ENCODE data around the gene CNTN2.

CNTN2 gene

GRCh38 chr1:205016584-205016983, 26.4 kb upstream of the CNTN2 start:
- DNase-seq, result no peak
- H3K4me3 ChIP-seq (ENCODE audit: insufficient read depth in 1 of 2, low read depth in 1 of 2, low read length in 2 of 2), result no peak overlapping the region

DNA sequence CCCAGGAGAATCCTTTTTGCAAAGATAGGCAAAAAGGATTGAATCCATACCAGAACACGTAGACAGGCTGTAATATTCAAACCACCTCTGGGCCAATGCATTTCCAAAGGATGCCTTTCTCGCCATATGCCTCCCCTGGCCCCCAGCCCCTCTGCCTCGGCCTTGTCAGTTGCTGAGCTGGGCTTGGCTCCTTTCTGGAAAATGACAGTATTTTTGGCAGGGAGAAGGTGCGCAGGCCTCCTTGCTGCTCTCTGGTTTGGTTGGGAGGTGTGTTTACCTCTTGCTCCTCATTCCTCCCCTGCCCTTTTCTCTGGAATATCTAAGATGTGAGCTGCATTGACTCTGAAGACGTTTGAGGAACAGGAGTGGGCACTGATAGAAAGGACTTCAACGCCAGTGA, 26.0 kb upstream of the CNTN2 start:
- H2BK5ac ChIP-seq (ENCODE audit: low read depth, low read length, poor library complexity, severe bottlenecking), result no peak overlapping the region
- H2BK15ac ChIP-seq (ENCODE audit: low read depth, poor library complexity, severe bottlenecking), result no peak overlapping the region
- no peak overlapping the region for H4K91ac ChIP-seq (ENCODE audit: low read length)
- DNase-seq, result no peak
- no peaks in the 10 kb centered on the region for H3K4me1 ChIP-seq (ENCODE audit: control insufficient read depth, insufficient read depth, low read depth, low read length)
- no peak overlapping the region for H3K27ac ChIP-seq (ENCODE audit: low read length, poor library complexity, severe bottlenecking)
- H3K79me1 ChIP-seq (replicated peaks; ENCODE audit: low read length, poor library complexity, severe bottlenecking), result no peaks in the 10 kb centered on the region
- H2AFZ ChIP-seq (ENCODE audit: low read depth, low read length), result no peak overlapping the region
- H3K4me3 ChIP-seq (ENCODE audit: insufficient read depth in 1 of 2, low read depth in 1 of 2, low read length in 2 of 2), result no peak overlapping the region
- no peak overlapping the region for H3K14ac ChIP-seq (ENCODE audit: low read length in 2 of 2)
- no peak overlapping the region for H3K23ac ChIP-seq (ENCODE audit: low read length in 2 of 2)
- H2BK120ac ChIP-seq (ENCODE audit: low read depth, low read length), result no peak overlapping the region
- H3K4me2 ChIP-seq (ENCODE audit: low read length, poor library complexity, severe bottlenecking), result no peak overlapping the region
- 58% methylated on average over 5 of the region's 6 CpGs for WGBS
- peaks cover 0 to 60% of the 10 kb centered on the region in 2 experiments for H3K27me3 ChIP-seq (ENCODE audit: control insufficient read depth in 1 of 2, insufficient read depth in 1 of 2, low read length in 2 of 2)
- no peak overlapping the region for H3K9ac ChIP-seq (ENCODE audit: low read length)
- H3K9me3 ChIP-seq (ENCODE audit: control insufficient read depth, low read length), result no peaks in the 10 kb centered on the region
- H4K8ac ChIP-seq (ENCODE audit: low read length), result no peak overlapping the region
- peaks cover 0 to 22% of the 10 kb centered on the region in 2 experiments for H3K36me3 ChIP-seq (ENCODE audit: control insufficient read depth in 1 of 2, insufficient read depth in 2 of 2, low read depth in 1 of 2, low read length in 2 of 2)
- no peak overlapping the region for H2AK5ac ChIP-seq (ENCODE audit: low read length, severe bottlenecking)
- H3K4ac ChIP-seq (ENCODE audit: low read depth in 1 of 2, low read length in 2 of 2), result no peak overlapping the region
- no peak overlapping the region for H3K18ac ChIP-seq (ENCODE audit: low read depth in 1 of 2, low read length in 2 of 2)
- no peak overlapping the region for H2BK12ac ChIP-seq (ENCODE audit: low read length in 2 of 2)

More at GRCh38 chr1:205016584-205016983, 26.4 kb upstream of the CNTN2 start:
- no peak overlapping the region for H3K23ac ChIP-seq (ENCODE audit: low read length in 2 of 2)
- no peak overlapping the region for H2BK5ac ChIP-seq (ENCODE audit: low read depth, low read length, poor library complexity, severe bottlenecking)
- H2BK15ac ChIP-seq (ENCODE audit: low read depth, poor library complexity, severe bottlenecking), result no peak overlapping the region
- peaks cover 0 to 22% of the 10 kb centered on the region in 2 experiments for H3K36me3 ChIP-seq (ENCODE audit: control insufficient read depth in 1 of 2, insufficient read depth in 2 of 2, low read depth in 1 of 2, low read length in 2 of 2)
- H2AFZ ChIP-seq (ENCODE audit: low read depth, low read length), result no peak overlapping the region
- no peak overlapping the region for H3K4me2 ChIP-seq (ENCODE audit: low read length, poor library complexity, severe bottlenecking)
- no peak overlapping the region for H4K91ac ChIP-seq (ENCODE audit: low read length)
- whole genome bisulfite sequencing, result 86% methylated on average over 8 of the region's 13 CpGs
- no peak overlapping the region for H2AK5ac ChIP-seq (ENCODE audit: low read length, severe bottlenecking)
- no peak overlapping the region for H2BK120ac ChIP-seq (ENCODE audit: low read depth, low read length)
- no peak overlapping the region for H4K8ac ChIP-seq (ENCODE audit: low read length)
- H3K14ac ChIP-seq (ENCODE audit: low read length in 2 of 2), result no peak overlapping the region
- H3K79me1 ChIP-seq (replicated peaks; ENCODE audit: low read length, poor library complexity, severe bottlenecking), result no peaks in the 10 kb centered on the region
- no peaks in the 10 kb centered on the region for H3K4me1 ChIP-seq (ENCODE audit: control insufficient read depth, insufficient read depth, low read depth, low read length)
- H3K18ac ChIP-seq (ENCODE audit: low read depth in 1 of 2, low read length in 2 of 2), result no peak overlapping the region
- H2BK12ac ChIP-seq (ENCODE audit: low read length in 2 of 2), result no peak overlapping the region
- H3K9me3 ChIP-seq (ENCODE audit: control insufficient read depth, low read length), result no peaks in the 10 kb centered on the region
- H3K9ac ChIP-seq (ENCODE audit: low read length), result no peak overlapping the region
- H3K27me3 ChIP-seq (ENCODE audit: control insufficient read depth in 1 of 2, insufficient read depth in 1 of 2, low read length in 2 of 2), result peaks cover 0 to 60% of the 10 kb centered on the region in 2 experiments
- no peak overlapping the region for H3K27ac ChIP-seq (ENCODE audit: low read length, poor library complexity, severe bottlenecking)
- no peak overlapping the region for H3K4ac ChIP-seq (ENCODE audit: low read depth in 1 of 2, low read length in 2 of 2)

GRCh38 chr1:205017766-205018165, 25.2 kb upstream of the CNTN2 start:
- H2AFZ ChIP-seq (ENCODE audit: low read depth, low read length), result no peak overlapping the region
- no peak overlapping the region for H2BK15ac ChIP-seq (ENCODE audit: low read depth, poor library complexity, severe bottlenecking)
- H3K36me3 ChIP-seq (ENCODE audit: control insufficient read depth in 1 of 2, insufficient read depth in 2 of 2, low read depth in 1 of 2, low read length in 2 of 2), result peaks cover 0 to 22% of the 10 kb centered on the region in 2 experiments
- H3K4me2 ChIP-seq (ENCODE audit: low read length, poor library complexity, severe bottlenecking), result no peak overlapping the region
- H3K9me3 ChIP-seq (ENCODE audit: control insufficient read depth, low read length), result no peaks in the 10 kb centered on the region
- H2BK12ac ChIP-seq (ENCODE audit: low read length in 2 of 2), result no peak overlapping the region
- no peak overlapping the region for H3K9ac ChIP-seq (ENCODE audit: low read length)
- no peak overlapping the region for H4K91ac ChIP-seq (ENCODE audit: low read length)
- no peak overlapping the region for H3K27ac ChIP-seq (ENCODE audit: low read length, poor library complexity, severe bottlenecking)
- H3K18ac ChIP-seq (ENCODE audit: low read depth in 1 of 2, low read length in 2 of 2), result no peak overlapping the region
- 83% methylated on average over 5 of the region's 7 CpGs for WGBS
- DNase-seq, result no peak
- peaks cover 0 to 55% of the 10 kb centered on the region in 2 experiments for H3K27me3 ChIP-seq (ENCODE audit: control insufficient read depth in 1 of 2, insufficient read depth in 1 of 2, low read length in 2 of 2)
- H2AK5ac ChIP-seq (ENCODE audit: low read length, severe bottlenecking), result no peak overlapping the region
- no peaks in the 10 kb centered on the region for H3K4me1 ChIP-seq (ENCODE audit: control insufficient read depth, insufficient read depth, low read depth, low read length)
- no peak overlapping the region for H2BK120ac ChIP-seq (ENCODE audit: low read depth, low read length)
- H3K4ac ChIP-seq (ENCODE audit: low read depth in 1 of 2, low read length in 2 of 2), result no peak overlapping the region
- H3K4me3 ChIP-seq (ENCODE audit: insufficient read depth in 1 of 2, low read depth in 1 of 2, low read length in 2 of 2), result no peak overlapping the region
- H3K79me1 ChIP-seq (replicated peaks; ENCODE audit: low read length, poor library complexity, severe bottlenecking), result no peaks in the 10 kb centered on the region
- no peak overlapping the region for H2BK5ac ChIP-seq (ENCODE audit: low read depth, low read length, poor library complexity, severe bottlenecking)
- H4K8ac ChIP-seq (ENCODE audit: low read length), result no peak overlapping the region
- H3K14ac ChIP-seq (ENCODE audit: low read length in 2 of 2), result no peak overlapping the region
- no peak overlapping the region for H3K23ac ChIP-seq (ENCODE audit: low read length in 2 of 2)

DNA sequence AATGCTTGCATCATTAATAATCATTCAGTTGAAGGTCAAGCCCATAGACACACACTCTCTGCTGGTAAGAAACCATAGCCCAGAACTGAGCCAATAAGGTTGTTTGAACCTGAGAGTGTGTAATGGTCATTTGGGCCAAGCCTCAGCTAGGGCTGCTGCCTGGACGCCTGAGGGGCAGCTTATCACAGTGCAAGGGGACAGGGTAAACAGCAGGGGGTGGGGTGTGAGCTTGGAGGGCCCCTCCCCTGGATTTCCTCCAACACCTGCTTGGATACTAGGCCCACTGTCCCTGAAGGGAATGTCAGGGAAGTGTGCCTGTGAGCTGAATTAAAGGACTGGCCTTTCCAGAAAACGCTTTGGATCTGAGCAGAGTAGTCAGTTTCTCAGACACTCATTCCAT, 24.6 kb upstream of the CNTN2 start:
- H3K14ac ChIP-seq (ENCODE audit: low read length in 2 of 2), result no peak overlapping the region
- no peaks in the 10 kb centered on the region for H3K9me3 ChIP-seq (ENCODE audit: control insufficient read depth, low read length)
- WGBS, result 93% methylated on average over 1 of the region's 2 CpGs
- H3K36me3 ChIP-seq (ENCODE audit: control insufficient read depth in 1 of 2, insufficient read depth in 2 of 2, low read depth in 1 of 2, low read length in 2 of 2), result peaks cover 0 to 22% of the 10 kb centered on the region in 2 experiments
- no peak overlapping the region for H2AK5ac ChIP-seq (ENCODE audit: low read length, severe bottlenecking)
- H4K91ac ChIP-seq (ENCODE audit: low read length), result no peak overlapping the region
- no peak overlapping the region for H2AFZ ChIP-seq (ENCODE audit: low read depth, low read length)
- no peak overlapping the region for H2BK12ac ChIP-seq (ENCODE audit: low read length in 2 of 2)
- no peak overlapping the region for H3K9ac ChIP-seq (ENCODE audit: low read length)
- no peak overlapping the region for H2BK120ac ChIP-seq (ENCODE audit: low read depth, low read length)
- no peak for DNase-seq
- no peak overlapping the region for H2BK5ac ChIP-seq (ENCODE audit: low read depth, low read length, poor library complexity, severe bottlenecking)
- no peaks in the 10 kb centered on the region for H3K4me1 ChIP-seq (ENCODE audit: control insufficient read depth, insufficient read depth, low read depth, low read length)
- no peak overlapping the region for H3K18ac ChIP-seq (ENCODE audit: low read depth in 1 of 2, low read length in 2 of 2)
- H3K4ac ChIP-seq (ENCODE audit: low read depth in 1 of 2, low read length in 2 of 2), result no peak overlapping the region
- H2BK15ac ChIP-seq (ENCODE audit: low read depth, poor library complexity, severe bottlenecking), result no peak overlapping the region
- H3K27ac ChIP-seq (ENCODE audit: low read length, poor library complexity, severe bottlenecking), result no peak overlapping the region
- H3K4me2 ChIP-seq (ENCODE audit: low read length, poor library complexity, severe bottlenecking), result no peak overlapping the region
- no peak overlapping the region for H3K4me3 ChIP-seq (ENCODE audit: insufficient read depth in 1 of 2, low read depth in 1 of 2, low read length in 2 of 2)
- peaks cover 0 to 49% of the 10 kb centered on the region in 2 experiments for H3K27me3 ChIP-seq (ENCODE audit: control insufficient read depth in 1 of 2, insufficient read depth in 1 of 2, low read length in 2 of 2)
- H3K79me1 ChIP-seq (replicated peaks; ENCODE audit: low read length, poor library complexity, severe bottlenecking), result no peaks in the 10 kb centered on the region
- H3K23ac ChIP-seq (ENCODE audit: low read length in 2 of 2), result no peak overlapping the region
- no peak overlapping the region for H4K8ac ChIP-seq (ENCODE audit: low read length)
